ENCODE measurements around the gene NEK4.
"Not testable (repeated sequence)": the region's sequence is repeated elsewhere in the genome, so short reads cannot be mapped to it uniquely, and the experiment has no call there.

Gene NEK4

DNA sequence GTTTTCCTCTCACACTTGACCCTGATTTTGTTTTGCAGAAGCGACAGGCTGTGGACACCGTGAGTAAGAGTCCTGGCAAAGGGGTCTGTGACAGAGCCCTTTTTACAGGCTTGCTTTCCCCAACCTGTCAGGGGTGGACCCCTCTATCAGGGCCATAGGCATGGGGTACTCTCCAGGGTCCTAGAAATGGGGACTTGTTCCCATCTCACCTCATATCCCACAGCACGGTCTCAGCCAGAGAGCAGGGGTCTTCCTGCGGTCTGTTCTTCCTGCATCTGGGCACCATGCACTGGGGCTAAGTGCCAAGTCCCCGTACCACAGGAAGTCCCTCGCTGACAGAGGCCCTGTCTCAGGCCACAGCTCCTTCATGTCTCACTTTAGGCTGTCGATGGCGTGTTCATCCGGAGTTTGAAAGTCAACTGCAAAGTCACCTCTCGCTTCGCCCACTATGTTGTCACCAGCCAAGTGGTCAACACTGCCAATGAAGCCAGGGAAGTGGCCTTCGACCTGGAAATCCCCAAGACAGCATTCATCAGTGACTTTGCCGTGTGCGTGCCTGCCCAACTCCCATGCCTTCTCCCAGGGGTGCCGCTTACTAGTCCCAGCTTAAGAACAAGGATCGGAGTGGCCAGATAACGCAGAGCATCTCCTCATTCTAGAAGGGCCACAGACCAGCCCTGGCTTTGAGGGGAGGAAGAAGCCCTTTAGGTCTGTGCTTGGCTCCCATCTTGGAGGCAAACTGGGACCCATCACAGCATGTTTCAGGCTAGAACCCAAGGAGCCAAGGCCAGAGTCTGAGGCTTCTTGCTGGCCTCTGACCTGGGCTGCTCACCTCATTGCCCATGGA is 7.4 kb upstream of the NEK4 start:
- no peak for DNase-seq

DNA sequence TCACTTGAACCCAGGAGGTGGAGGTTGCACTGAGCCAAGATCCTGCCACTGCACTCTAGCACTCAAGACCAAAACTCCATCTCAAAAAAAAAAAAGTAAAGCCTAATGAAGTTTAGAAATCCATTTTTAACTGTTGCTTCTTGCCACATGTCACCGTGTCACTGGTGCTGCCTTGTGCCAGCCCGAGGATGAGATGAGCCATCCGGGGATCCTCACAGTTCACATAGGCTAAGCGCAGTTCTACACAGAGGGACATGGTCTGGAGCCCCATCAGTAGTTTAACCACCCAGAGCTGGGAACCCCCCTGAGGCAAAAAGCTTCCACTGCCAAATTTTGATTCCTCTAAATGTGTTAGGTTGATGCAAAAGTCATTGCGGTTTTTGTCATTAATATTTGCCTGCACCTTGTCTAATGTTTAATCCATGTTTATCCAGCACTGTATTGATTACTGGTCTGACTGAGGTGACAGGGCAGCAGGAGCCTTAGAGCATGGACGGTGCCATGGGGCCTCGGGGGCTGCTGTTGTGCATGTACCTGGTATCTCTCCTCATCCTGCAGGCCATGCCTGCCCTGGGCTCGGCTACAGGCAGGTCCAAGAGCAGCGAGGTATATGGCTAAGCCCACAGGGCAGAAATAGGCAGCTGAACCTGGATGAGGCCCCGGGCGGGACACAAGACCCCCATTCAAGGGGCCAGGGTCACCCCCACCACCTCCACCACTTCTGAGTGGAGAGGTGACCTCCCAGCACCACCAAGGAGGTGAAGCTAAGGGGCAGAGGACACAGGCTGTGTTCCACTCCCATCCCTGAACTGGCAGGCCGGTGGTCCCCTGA is 6.6 kb upstream of the NEK4 start, which contains the start of gene ITIH1:
ITIH1 (plus strand) TSS at position 473 of the 832 bp plus-strand sequence; CDS start at position 490, 17 bp downstream.
- DNase-seq, result no peak

DNA sequence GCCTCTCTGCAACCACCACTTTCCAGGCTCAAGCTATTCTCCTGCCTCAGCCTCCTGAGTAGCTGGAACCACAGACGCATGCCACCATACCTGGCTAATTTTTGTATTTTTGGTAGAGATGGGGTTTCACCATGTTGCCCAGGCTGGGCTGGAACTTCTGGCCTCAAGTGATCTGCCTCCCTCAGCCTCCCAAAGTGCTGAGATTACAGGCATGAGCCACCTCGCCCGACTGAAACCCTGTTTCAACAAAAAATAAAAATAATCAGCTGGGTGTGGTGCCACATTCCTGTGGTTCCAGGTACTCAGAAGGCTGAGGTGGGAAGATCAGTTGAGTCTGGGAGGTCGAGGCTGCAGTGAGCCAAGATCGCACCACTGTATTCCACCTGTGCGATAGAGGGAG is 5.7 kb upstream of the NEK4 start:
- DNase-seq, result not testable (repeated sequence)

DNA sequence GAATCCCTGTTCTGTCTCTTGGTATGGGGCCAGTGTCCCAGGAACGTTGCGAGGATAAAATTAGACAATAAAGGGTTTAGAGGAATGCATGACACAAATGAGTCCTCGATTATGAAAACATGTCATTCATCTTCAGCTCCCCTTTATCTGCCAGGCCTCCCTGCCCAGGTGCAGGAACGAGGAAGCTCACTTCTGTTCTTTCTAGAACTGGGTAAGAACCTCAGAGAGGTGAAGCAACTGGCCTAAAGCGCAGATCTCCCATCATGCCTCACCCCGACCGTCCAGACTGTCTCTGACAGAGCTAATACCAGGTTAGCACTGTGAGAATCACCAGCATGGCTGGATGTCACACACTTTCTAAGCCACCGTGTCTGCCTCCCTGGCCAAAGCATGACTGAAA is 5.1 kb upstream of the NEK4 start:
- DNase-seq, result no peak

DNA sequence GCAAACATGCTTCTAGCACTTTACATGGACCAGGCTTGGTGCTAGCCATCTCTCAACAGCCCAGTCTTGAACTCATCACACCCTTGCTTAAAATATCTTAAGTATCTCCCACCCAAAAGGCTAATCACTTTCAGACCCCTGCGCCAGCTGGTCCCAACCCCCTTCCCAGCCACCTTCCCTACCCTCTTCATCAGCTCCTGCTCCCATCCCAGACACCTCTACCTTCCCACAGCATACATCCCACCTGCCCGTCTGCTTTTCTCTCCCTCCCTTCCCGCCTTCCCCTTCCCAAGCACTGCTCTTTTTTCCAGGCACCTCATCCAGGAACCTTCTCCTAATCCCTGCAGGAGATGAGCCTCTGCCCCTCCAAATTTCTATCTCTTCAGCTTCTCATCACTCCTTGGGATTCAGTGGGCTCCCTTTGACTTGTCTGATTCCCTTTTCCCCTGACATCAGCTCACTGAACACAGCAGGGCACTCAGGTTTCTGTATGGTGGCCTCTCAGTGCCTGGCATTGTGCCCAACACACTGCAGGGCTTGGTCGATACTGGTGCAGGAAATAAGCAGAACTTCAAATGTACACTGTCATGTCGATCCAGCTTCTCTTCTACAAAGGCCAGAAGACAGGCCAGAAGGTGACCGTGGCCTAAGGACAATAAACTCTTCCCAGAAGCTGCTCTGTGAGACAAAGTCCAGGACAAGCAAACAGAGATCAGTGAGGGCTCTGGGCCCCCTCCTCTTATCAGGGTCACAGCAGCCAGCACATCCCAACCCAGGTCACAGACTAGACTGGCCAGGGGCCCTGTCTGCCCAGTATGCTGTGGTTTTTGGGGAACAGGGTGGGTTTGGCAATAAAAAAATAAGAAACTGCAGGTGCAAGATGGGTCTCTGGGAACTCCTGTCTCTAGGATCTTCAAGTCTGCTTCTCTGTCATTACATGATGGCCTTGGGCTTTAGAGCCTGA is 4.4 kb upstream of the NEK4 start:
- no peak for DNase-seq

DNA sequence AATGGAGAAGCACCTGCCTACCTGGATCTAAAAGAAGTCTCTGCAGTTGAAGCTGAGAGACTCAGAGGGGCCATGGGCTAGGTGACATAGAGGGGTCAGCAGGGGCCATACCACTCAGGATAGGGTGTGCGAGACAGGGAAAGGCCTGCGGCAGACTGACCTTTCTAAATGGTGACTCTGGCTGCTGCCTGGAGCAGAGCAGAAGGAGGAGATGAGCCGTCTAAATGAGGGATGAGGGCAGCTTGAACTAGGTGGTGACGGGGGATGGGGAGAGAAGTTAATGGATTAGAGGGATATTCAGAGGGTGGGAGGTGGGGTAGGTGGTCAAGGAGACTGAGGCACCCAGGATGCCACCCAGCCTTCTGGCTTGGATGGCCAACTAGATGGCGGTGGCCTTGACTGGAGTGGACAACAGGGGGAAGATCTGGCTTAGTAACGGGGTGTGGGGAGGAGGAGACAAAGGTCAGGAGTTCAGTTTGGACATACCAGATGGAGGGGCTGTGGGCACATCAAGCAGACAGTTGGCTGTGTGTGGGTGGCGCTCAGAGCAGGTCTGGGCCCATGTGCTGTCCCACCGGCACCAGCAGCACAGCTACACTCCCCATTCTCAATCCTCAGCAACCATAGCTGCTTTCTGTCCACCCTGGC is 3.5 kb upstream of the NEK4 start:
- DNase-seq, result no peak

DNA sequence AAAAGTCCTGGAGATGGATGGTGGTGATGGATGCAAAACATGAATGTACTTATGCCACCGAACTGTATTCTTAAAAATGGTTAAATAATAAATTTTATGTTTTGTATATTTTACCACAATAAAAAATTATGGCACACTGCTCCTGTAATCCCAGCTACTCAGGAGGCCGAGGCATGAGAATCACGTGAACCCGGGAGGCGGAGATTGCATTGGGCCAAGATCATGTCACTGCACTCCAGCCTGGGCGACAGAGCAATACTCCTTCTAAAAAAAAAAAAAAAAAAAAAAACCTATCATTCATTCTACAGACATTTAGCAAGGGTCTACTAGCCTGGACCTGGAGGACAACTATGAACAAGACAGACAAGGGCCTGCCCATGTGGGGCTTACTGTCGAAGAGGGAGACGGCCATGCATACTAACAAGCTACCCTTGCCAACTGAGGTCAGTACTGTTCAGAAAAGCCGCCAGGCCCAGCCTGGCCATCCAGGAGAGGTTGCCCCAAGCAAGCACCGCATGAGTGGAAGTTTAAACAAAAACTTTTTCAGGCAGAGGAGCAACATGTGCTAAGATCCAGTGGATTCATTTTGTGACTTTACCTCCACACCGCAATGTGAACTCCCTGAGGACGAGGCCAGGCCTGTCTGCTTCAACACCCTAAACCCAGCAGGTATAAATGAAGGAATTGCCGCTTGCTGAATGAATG is 2.8 kb upstream of the NEK4 start:
- DNase-seq, result no peak

DNA sequence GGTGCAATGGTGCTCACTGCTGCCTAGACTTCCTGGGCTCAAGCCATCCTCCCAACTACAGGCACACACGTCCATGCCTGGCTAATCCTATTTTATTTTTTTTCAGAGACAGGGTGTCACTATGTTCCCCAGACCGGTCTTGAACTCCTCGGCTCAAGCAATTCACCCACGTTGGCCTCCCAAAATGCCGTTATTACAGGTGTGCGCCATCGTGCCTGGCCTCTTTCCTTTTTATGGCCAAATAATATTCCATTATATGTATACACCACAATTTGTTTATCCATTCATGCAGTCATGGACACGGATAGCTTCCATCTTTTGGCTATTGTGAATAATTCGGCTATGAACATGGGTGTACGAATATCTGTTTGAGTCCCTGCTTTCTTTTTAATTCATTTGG is 962 bp upstream of the NEK4 start:
- no peak for DNase-seq

DNA sequence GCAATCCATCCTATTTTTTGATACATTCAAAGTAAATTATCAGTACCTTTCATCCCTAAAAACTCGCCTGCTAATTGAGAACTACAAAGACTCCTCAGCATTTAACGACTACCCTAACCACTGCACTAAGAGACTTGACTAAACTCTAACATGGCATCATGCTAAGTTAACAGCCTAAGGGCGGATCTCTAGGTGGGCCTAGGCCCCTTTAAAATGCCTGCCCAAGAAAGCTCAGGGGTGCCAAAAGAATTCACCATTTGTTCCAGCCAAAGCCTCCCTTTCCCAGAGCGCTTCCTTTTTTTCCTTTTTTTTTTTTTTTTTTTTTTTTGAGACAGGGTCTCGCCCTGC is 568 bp upstream of the NEK4 start:
- no peak for DNase-seq

DNA sequence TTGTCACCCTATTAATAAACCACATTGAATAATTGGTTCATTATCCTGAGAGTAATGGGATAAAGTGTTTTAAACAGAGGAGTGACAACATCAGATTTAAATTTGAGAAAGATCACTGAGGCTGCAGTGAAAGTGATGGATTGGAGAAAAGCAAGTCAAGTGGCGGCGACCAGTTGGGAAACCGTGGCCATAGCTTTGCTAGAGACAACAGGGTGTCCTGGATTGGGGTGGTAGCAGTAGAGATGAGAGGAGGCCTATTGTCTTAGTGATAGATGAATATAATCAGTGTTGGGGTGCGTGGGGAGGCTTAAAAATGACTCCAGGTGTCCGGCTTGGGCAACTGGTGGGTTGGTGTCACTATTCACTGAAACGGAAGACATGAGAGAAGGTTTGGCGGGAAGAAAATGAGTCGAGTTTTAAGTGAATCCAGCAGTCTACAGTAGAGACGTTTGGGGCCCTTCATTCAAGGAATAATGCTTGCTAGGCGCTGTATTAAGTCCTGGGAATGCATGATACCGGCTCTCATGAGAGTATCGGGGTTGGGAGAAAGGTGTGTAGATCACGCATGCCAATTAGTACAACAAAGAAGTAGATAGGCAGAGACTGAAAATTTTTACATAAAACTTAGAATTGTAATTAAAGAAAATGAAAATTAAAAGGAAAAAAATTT is 819 bp downstream of the NEK4 start:
- no peak for DNase-seq

DNA sequence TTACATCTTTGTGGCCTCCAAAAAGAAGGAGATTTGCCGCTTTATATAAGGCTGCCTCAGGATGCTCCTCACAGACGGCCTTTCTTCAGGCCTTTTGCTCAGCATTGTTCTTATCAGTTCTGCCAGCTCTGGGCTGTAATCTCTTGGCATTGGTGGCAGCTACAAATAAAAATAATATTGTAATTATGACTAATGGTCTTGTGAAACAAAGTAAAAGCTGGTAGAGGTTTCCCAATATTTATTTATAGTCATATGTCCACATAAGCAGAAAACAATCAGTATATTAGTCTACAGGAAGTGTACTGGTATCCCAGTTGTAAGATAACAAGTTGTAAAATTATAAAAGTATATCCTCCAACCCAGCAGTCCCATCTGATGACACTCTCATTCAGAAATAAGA is 7.3 kb downstream of the NEK4 start:
- DNase-seq, result no peak

DNA sequence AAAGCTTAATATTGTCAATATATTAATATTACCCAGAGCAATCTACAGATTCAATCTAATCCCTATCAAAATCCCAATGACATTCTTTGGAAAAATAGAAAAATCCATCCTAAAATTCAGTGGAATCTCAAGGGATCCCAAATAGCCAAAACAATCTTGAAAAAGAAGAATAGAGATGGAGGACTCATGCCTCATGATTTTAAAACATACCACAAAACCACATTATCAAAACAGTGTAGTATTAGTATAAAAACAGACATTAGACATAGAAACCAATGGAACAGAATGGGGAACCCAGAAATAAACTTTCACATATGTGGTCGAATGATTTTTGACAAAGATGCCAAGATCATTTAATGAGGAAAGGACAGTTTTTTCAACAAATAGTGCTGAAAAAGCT is 14.6 kb downstream of the NEK4 start:
- DNase-seq, result no peak

DNA sequence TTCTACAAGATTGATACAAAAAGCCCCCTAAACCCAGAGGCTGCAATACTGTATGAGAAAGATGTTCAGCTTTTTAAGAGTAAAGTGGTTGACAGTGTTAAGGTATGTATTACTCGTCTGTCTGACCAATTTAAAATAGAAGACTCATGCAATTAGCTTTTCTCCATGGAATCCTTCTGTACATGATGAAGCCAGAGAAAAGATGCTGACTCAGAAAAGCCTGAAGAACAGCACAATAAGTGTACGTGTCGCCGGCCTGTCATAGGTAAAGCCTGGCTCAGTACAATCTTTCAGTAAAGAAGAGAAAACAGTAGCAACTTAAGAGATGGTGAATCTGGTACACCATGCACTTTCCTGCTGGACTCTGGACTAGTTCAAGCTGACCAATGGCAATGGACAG is 16.4 kb downstream of the NEK4 start:
- DNase-seq, result no peak

DNA sequence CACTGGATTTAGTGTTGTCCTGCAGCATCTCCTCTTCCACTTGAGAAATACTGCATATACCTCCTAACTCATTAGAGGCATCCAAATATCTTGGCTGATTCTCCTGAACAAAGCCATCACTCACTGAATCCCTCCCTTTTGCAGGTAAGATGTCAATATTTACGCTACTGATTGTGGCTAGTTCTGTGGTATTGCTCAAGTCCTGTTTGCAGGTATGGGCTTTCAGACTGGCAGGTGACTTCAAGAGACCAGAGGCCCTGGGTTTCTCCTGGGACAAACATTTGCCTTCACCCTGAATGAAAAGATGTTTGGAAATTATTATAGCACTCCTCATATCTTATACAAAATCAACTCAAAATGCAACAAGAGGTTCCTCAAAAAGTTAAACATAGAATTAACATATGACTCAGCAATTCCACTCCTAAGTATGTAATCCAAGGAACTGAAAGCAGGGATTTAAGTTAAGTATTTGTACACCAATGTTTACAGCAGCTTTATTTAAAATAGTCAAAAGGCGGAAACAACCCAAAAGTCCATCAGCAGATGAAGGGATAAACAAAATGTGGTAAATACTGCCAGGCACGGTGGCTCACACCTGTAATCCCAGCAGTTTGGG is 18.6 kb downstream of the NEK4 start:
- no peak for DNase-seq

DNA sequence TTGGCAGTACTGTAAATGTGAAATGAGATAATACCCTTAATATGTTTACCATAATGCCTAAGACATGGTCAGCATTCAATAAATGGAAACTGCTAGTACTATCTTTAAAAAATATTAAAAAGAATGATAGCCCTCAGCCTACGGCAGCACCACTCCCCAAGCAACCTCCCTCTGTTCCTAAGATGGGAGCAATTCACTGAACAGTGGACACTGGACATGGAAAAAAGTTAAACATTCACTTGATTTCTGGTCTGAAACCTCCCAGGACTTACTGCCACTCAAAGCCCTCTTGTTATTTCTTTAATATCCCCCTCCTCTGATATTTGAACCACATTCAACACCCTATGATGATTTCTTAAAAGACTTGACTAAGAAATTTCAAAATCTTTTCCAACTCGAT is 27.0 kb downstream of the NEK4 start:
- DNase-seq, result no peak

DNA sequence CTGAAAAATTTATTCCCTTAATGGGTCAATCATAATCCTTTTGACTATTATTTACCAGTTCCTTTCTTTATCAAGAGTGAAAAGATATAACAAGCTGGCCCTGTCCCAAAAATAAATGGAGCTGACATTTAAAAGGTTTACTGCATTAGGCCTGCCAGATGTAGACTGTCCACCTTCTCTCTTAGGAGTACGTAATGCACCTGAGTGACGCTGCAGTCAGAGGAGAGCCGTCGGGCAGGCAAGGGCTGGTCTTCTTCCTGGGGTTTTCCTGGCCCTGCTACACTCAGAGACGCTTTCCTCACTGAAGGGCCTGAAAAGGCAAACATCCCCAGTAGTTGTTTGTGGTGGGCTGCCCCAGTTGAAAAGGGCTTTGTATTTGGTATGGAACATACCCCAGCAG is 27.6 kb downstream of the NEK4 start:
- no peak for DNase-seq

DNA sequence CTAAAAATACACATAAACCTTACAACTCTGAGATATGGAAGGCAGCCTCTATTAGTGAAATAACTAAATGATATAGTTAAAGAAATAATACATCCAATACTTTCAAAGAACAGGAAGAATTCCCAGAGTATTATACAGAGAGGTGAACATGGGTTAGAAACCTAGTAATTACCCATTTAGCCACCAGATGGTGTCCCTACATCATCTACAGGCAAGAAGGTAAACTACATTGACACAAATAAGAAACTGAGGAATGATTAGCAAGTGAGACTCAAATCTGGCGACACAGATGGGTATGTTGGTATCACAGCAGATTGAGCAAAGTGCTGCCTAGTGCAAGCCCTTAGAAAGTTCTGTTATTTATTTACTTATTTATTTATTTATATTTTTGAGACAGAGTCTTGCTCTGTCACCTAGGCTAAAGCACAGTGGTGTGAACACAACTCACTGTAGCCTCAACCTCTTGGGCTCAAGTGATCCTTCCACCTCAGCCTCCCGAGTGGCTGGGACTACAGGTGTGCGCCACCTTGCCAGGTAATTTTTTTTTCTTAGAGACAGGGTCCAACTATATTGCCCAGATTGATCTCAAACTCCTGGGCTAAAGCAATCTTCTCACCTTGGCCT is 28.2 kb downstream of the NEK4 start:
- no peak for DNase-seq

DNA sequence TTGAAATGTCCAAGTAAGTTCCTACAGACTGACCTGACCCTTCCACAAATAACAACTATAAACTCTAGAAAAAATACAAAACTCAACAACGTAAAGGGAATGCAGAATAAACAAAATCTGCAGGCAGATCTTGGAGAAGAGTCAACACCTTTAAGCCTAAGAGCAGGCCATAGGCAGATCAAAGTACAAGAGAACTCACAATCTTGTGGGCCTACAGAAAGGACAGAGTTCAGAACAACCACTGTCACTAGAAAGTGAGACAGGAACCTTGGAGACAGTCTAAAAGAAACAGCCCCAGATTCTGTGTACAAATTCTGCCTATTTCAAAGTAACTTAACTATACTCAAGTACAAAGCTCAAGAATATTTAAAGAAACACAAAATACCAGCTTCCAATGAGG is 31.0 kb downstream of the NEK4 start:
- no peak for DNase-seq

DNA sequence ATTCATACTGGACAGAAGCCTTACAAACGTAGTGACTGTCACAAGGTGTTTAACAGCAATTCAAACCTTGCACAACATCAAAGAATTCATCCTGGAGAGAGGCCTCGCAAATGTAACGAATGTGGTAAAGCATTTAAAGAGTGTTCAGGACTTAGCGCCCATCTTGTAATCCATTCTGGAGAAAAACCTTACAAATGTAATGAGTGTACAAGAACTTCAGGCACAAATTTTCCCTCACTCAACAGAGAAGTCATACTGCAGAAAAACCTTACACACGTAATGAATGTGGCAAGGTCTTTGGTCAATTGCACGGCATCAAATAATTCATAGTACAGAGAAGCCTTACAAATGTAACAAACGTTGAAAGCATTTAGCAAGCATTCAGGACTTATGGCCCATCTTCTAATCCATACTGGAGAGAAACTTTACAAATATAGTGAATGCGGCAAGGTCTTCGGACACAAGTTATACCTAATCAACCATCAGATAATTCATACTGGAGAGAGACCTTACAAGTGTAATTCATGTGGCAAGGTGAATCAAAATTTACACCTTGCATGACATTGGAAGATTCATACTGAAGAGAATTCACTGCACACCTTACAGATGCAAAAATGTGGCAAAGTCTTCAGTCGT is 37.4 kb downstream of the NEK4 start:
- no peak for DNase-seq

DNA sequence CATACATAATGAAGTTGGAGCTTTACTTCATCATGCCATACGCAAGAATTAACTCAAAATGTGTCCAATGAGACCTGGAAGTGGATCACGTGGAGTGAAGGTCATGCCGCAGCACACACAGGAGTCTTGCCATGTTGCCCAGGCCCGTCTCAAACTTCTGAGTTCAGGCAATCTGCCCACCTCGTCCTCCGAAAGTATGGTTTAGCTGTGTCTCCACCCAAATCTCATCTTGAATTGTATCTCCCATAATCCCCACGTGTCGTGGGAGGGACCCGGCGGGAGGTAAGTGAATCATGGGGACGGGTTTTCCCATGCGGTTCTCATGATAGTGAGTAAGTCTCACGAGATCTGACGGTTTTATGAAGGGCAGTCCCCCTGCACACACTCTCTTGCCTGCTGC is 39.1 kb downstream of the NEK4 start:
- DNase-seq, result no peak

All from activated gamma-delta T cell treated with Interleukin-2 at 50 U/mL for 16 hours (primary cell).